ENCODE data around the gene CNOT1.

DNA sequence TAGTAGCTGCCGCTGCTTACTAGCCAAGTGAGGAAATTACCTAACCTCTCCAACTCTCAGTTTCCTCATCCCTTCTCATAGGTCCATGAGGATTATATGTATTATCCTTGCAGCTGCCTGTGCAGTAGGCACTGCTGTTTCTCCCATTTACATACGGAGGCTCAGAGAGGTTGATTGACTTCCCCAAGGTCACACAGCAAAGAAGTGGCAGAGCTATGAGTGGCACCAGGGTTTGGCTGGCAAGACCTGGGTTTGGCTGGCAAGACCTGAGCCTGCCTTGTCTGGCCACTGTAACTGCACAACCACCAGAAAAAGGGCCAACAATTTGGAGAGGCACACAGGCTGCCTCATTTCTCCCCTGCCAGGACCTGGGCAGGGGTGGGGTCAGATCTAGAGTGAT is 132.2 kb downstream of the CNOT1 start:
- TF ChIP-seq RARB (CRISPR knock-in tag; IDR thresholded peaks at IDR 0.05) (no peak), SNAI2 (CRISPR knock-in tag; IDR thresholded peaks at IDR 0.05) (no peak)
- TF ChIP-seq, protein P1, sequence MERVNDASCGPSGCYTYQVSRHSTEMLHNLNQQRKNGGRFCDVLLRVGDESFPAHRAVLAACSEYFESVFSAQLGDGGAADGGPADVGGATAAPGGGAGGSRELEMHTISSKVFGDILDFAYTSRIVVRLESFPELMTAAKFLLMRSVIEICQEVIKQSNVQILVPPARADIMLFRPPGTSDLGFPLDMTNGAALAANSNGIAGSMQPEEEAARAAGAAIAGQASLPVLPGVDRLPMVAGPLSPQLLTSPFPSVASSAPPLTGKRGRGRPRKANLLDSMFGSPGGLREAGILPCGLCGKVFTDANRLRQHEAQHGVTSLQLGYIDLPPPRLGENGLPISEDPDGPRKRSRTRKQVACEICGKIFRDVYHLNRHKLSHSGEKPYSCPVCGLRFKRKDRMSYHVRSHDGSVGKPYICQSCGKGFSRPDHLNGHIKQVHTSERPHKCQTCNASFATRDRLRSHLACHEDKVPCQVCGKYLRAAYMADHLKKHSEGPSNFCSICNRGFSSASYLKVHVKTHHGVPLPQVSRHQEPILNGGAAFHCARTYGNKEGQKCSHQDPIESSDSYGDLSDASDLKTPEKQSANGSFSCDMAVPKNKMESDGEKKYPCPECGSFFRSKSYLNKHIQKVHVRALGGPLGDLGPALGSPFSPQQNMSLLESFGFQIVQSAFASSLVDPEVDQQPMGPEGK (CRISPR knock-in tag; IDR thresholded peaks at IDR 0.05; ENCODE audit: borderline replicate concordance): no peak
- TF ChIP-seq, protein P2, sequence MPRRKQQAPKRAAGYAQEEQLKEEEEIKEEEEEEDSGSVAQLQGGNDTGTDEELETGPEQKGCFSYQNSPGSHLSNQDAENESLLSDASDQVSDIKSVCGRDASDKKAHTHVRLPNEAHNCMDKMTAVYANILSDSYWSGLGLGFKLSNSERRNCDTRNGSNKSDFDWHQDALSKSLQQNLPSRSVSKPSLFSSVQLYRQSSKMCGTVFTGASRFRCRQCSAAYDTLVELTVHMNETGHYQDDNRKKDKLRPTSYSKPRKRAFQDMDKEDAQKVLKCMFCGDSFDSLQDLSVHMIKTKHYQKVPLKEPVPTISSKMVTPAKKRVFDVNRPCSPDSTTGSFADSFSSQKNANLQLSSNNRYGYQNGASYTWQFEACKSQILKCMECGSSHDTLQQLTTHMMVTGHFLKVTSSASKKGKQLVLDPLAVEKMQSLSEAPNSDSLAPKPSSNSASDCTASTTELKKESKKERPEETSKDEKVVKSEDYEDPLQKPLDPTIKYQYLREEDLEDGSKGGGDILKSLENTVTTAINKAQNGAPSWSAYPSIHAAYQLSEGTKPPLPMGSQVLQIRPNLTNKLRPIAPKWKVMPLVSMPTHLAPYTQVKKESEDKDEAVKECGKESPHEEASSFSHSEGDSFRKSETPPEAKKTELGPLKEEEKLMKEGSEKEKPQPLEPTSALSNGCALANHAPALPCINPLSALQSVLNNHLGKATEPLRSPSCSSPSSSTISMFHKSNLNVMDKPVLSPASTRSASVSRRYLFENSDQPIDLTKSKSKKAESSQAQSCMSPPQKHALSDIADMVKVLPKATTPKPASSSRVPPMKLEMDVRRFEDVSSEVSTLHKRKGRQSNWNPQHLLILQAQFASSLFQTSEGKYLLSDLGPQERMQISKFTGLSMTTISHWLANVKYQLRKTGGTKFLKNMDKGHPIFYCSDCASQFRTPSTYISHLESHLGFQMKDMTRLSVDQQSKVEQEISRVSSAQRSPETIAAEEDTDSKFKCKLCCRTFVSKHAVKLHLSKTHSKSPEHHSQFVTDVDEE (CRISPR knock-in tag; IDR thresholded peaks at IDR 0.05): no peak
